ENCODE results near the gene GKN2.

Gene GKN2

DNA sequence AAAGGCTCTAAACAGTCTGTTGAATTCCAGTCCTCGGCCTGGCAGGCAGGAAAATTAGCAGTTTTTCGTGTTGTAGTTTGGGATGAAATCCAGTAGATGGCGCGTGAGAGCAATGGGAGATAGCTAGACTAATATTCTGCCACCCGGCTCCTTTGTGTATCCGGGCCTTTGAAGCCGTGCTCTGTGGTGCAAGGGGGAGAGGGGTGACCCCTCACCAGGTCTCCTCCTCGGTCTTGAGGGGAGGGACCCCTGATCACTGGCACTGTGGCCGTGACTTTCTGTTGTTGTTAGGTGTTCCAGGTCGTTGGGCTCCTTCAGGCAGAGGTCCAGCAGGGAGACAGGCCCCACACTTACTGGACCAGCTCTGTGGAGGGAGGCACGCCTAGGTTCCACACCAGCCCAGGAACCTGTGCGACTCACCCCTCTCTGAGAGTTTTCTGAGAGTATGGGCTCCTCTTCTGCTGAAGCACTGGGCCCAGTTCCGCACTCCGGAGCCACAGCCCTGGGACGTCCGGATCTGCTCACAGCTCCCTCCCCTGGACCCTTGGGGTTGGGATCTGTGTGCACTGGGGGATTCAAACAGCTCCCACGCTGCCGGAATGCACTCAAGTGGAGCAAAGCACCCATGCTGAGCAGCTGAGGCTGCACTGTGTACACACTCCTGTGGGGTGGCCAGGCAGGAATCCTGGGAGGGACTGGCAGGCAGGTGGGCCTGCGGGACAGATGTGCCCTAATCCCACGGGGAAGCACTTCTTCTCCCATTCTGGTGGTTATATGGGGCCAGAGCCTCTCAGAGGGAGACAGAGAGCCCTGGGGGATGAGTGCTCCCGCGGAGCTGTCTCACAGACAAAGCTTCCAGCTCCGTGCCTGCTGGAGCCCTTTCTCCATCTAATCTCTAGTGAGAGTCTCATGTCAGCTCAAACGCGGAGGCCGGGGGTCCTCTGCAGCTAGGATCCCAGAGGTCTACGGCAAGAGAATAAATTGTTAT is 8.8 kb downstream of the GKN2 start:
- Mint-ChIP-seq H3K27ac (no peak overlapping the region), H3K4me1 (no peaks in the 10 kb centered on the region), H3K9me3 (no peaks in the 10 kb centered on the region), H3K36me3 (no peaks in the 10 kb centered on the region), H3K4me3 (no peak overlapping the region), H3K27me3 (peaks cover 45% of the 10 kb centered on the region)
- DNase-seq: peak; percentile 59
- CTCF ChIA-PET: interaction anchor here (0.7 to 4.2 kb wide), 24 partner anchors 9 to 480 kb away, joined by 3 to 31 read pairs (median 4); no protein-coding TSS in a partner anchor

GRCh38 chr2:68942827-68943226 is 9.9 kb downstream of the GKN2 start:
- H3K36me3 Mint-ChIP-seq: no peaks in the 10 kb centered on the region
- CTCF ChIA-PET: interaction anchor here (0.7 to 4.2 kb wide), 22 partner anchors 8 to 479 kb away, joined by 3 to 31 read pairs (median 4); no protein-coding TSS in a partner anchor
- no peak for DNase-seq
- no peak overlapping the region for H3K27ac Mint-ChIP-seq
- H3K4me1 Mint-ChIP-seq: no peaks in the 10 kb centered on the region
- H3K4me3 Mint-ChIP-seq: no peak overlapping the region
- H3K9me3 Mint-ChIP-seq: no peaks in the 10 kb centered on the region
- peaks cover 41% of the 10 kb centered on the region for H3K27me3 Mint-ChIP-seq

- CTCF ChIA-PET: interaction anchor here (4.2 kb wide), 1 partner anchor 14 kb away, joined by 31 read pairs; no protein-coding TSS in a partner anchor
- peaks cover 58% of the 10 kb centered on the region for H3K27me3 Mint-ChIP-seq
Measured at GRCh38 chr2:68940369-68940768, 12.3 kb downstream of the GKN2 start.

GRCh38 chr2:68939962-68940361 is 12.7 kb downstream of the GKN2 start:
- Mint-ChIP-seq H3K27ac (no peak overlapping the region), H3K27me3 (peaks cover 62% of the 10 kb centered on the region), H3K4me3 (no peak overlapping the region), H3K36me3 (no peaks in the 10 kb centered on the region), H3K9me3 (no peaks in the 10 kb centered on the region), H3K4me1 (no peaks in the 10 kb centered on the region)
- CTCF ChIA-PET: no interaction called here
- no peak for DNase-seq

More at GRCh38 chr2:68940369-68940768, 12.3 kb downstream of the GKN2 start:
- H3K9me3 Mint-ChIP-seq: no peaks in the 10 kb centered on the region
- no peaks in the 10 kb centered on the region for H3K4me1 Mint-ChIP-seq
- no peak for DNase-seq
- no peaks in the 10 kb centered on the region for H3K36me3 Mint-ChIP-seq
- H3K27ac Mint-ChIP-seq: no peak overlapping the region
- H3K4me3 Mint-ChIP-seq: no peak overlapping the region

DNA sequence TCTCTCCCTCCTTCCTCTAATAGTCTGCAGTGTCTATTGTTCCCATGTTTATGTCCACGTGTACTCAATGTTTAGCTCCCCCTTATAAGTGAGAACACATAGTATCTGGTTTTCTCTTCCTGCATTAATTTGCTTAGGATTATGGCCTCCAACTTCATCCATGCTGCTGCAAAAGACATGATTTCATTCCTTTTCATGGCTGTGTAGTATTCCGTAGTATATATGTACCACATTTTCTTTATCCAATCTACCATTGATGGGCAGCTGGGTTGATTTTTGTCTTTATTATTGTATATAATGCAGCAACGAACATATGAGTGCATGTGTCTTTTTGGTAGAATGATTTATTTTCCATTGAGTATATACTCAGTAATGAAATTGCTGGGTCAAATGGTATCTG is 13.8 kb downstream of the GKN2 start:
- H3K9me3 Mint-ChIP-seq: no peaks in the 10 kb centered on the region
- H3K4me3 Mint-ChIP-seq: no peak overlapping the region
- H3K27ac Mint-ChIP-seq: no peak overlapping the region
- no peak for DNase-seq
- CTCF ChIA-PET: interaction anchor here (1.0 kb wide), 1 partner anchor 13 kb away, joined by 3 read pairs; no protein-coding TSS in a partner anchor
- H3K4me1 Mint-ChIP-seq: no peaks in the 10 kb centered on the region
- H3K27me3 Mint-ChIP-seq: peaks cover 58% of the 10 kb centered on the region
- H3K36me3 Mint-ChIP-seq: no peaks in the 10 kb centered on the region

DNA sequence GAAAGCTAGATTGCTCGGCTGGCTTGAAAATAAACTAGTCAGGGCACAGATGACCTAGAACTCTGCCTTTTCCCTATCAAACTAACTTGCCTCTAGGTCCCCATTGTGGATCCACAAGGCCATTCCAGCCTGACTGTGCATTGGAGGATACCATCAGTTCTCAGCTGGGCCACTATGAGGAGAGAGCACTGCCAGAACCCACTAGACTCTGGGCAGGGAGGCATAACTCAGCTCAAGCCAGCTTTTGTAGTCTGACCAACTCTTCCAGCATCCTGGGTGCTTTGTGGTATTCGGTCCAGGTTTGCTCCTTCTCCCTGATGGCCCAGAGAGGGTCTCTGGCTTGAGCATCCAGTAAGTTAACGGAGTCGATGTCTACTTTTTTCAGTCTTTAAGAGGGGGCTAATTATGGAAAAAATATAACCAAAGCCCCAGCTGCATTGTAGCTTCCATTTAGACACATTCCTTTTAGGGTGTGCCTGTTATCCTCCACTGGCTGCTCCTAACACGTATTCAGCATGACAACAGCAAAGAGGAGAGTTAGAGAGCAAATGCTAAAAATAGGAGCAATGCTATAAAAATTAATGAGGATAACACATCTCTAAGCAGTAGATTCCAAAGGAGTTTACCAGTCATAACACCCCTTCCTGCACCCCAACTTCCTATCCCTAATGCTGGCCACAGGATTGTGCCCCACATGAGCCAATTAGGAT is 15.2 kb downstream of the GKN2 start:
- H3K4me1 Mint-ChIP-seq: no peaks in the 10 kb centered on the region
- no peak overlapping the region for H3K4me3 Mint-ChIP-seq
- peaks cover 50% of the 10 kb centered on the region for H3K27me3 Mint-ChIP-seq
- H3K27ac Mint-ChIP-seq: no peak overlapping the region
- DNase-seq: no peak
- no peaks in the 10 kb centered on the region for H3K36me3 Mint-ChIP-seq
- H3K9me3 Mint-ChIP-seq: no peaks in the 10 kb centered on the region
- CTCF ChIA-PET: interaction anchor here (0.6 to 4.0 kb wide), 3 partner anchors 12 to 147 kb away, joined by 3 to 18 read pairs (median 4); no protein-coding TSS in a partner anchor

DNA sequence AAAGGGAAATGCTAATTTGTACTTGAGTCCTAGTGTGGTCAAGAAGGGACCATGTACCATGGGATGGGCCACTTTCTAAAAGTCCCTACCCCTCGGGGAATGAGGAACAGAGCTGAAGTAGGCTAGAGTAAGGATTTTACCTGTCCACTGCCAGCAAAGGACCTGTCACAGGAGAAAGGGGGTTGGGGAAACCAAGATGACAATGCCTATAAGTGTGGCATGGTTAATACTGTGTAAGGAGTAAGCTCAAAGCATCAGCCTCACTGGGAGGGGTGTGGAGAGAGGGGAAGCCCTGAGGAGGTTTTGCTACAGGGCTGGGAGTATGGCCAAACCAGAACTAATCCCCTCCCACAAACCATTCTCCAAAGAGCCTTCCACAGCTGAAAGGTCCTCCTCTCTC is 15.8 kb downstream of the GKN2 start:
- CTCF ChIA-PET: interaction anchor here (4.0 kb wide), 1 partner anchor 11 kb away, joined by 18 read pairs; no protein-coding TSS in a partner anchor
- H3K36me3 Mint-ChIP-seq: no peaks in the 10 kb centered on the region
- DNase-seq: no peak
- H3K4me1 Mint-ChIP-seq: no peaks in the 10 kb centered on the region
- peaks cover 51% of the 10 kb centered on the region for H3K27me3 Mint-ChIP-seq
- no peaks in the 10 kb centered on the region for H3K9me3 Mint-ChIP-seq
- no peak overlapping the region for H3K4me3 Mint-ChIP-seq
- no peak overlapping the region for H3K27ac Mint-ChIP-seq

- CTCF ChIA-PET: interaction anchor here (4.0 kb wide), 1 partner anchor 11 kb away, joined by 18 read pairs; no protein-coding TSS in a partner anchor
Measured at GRCh38 chr2:68936427-68936826, 16.3 kb downstream of the GKN2 start.

GRCh38 chr2:68935471-68935870 is 17.2 kb downstream of the GKN2 start:
- Mint-ChIP-seq H3K36me3 (no peaks in the 10 kb centered on the region), H3K4me3 (no peak overlapping the region), H3K9me3 (no peaks in the 10 kb centered on the region), H3K27me3 (peaks cover 46% of the 10 kb centered on the region), H3K27ac (no peak overlapping the region), H3K4me1 (no peaks in the 10 kb centered on the region)
- DNase-seq: no peak
- CTCF ChIA-PET: interaction anchor here (0.7 to 4.0 kb wide), 4 partner anchors 8 to 472 kb away, joined by 3 to 18 read pairs (median 5); no protein-coding TSS in a partner anchor

More at GRCh38 chr2:68936427-68936826, 16.3 kb downstream of the GKN2 start:
- Mint-ChIP-seq H3K9me3 (no peaks in the 10 kb centered on the region), H3K4me3 (no peak overlapping the region), H3K27ac (no peak overlapping the region), H3K27me3 (peaks cover 49% of the 10 kb centered on the region), H3K4me1 (no peaks in the 10 kb centered on the region), H3K36me3 (no peaks in the 10 kb centered on the region)
- DNase-seq: no peak

- H3K4me3 Mint-ChIP-seq: no peak overlapping the region
- DNase-seq: no peak
- no peak overlapping the region for H3K27ac Mint-ChIP-seq
- CTCF ChIA-PET: interaction anchor here (0.9 to 4.0 kb wide), 3 partner anchors 8 to 96 kb away, joined by 3 to 18 read pairs (median 4); no protein-coding TSS in a partner anchor
- H3K9me3 Mint-ChIP-seq: no peaks in the 10 kb centered on the region
- no peaks in the 10 kb centered on the region for H3K36me3 Mint-ChIP-seq
- no peaks in the 10 kb centered on the region for H3K4me1 Mint-ChIP-seq
- H3K27me3 Mint-ChIP-seq: peaks cover 36% of the 10 kb centered on the region
Measured at GRCh38 chr2:68934021-68934420, 18.7 kb downstream of the GKN2 start.

GRCh38 chr2:68932402-68932801 is 20.3 kb downstream of the GKN2 start:
- Mint-ChIP-seq H3K27ac (no peak overlapping the region), H3K36me3 (no peaks in the 10 kb centered on the region), H3K4me3 (no peak overlapping the region), H3K9me3 (no peaks in the 10 kb centered on the region), H3K27me3 (peaks cover 47% of the 10 kb centered on the region), H3K4me1 (no peaks in the 10 kb centered on the region)
- no peak for DNase-seq
- CTCF ChIA-PET: interaction anchor here (1.2 to 1.4 kb wide), 2 partner anchors 11 to 224 kb away, joined by 3 to 6 read pairs; no protein-coding TSS in a partner anchor

DNA sequence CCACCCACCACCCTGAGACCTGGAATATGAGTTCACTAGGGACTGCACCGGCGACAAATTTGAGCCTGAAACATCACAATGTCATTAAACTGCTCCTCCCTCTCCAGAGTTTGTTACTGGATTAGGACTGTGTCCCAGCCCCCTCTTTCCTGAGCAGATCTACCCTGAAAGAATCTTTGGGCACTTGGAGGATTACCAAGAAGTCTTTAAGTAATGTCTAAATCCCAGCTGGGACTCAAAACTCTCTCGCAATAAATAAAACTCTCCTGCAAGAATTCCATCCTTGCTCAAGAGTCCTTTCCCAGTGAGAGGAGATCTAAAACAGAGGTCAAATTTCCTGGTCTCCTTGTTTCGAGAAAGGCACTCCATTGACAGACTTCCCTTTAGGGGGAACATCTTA is 20.9 kb downstream of the GKN2 start:
- DNase-seq: no peak
- Mint-ChIP-seq H3K27ac (no peak overlapping the region), H3K36me3 (no peaks in the 10 kb centered on the region), H3K4me1 (no peaks in the 10 kb centered on the region), H3K27me3 (peaks cover 45% of the 10 kb centered on the region), H3K9me3 (no peaks in the 10 kb centered on the region), H3K4me3 (no peak overlapping the region)
- CTCF ChIA-PET: interaction anchor here (1.2 to 1.4 kb wide), 2 partner anchors 11 to 223 kb away, joined by 3 to 6 read pairs; no protein-coding TSS in a partner anchor

DNA sequence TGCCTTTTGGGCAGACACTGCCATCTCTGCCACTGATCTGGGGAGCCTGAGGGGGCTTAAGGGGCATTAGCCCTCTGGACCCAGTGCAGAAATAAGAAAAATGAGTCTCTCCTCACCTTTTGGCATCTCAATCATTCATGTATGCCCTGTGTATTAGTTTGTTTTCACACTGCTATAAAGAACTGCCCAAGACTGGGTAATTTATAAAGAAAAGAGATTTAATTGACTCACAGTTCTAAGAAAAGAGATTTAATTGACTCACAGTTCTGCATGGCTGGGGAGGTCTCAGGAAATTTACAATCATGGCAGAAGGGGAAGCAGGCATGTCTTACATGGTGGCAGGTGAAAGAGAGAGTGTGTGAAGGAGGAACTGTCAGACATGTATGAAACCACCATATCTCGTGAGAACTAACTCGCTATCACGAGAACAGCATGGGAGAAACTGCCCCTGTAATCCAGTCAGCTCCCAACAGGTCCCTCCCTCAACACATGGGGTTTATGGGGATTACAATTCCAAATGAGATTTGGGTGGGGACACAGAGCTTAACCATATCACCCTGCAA is 21.5 kb downstream of the GKN2 start:
- no peak for DNase-seq
- CTCF ChIA-PET: interaction anchor here (0.7 to 1.4 kb wide), 2 partner anchors 222 to 444 kb away, joined by 3 read pairs; no protein-coding TSS in a partner anchor
- Mint-ChIP-seq H3K36me3 (no peaks in the 10 kb centered on the region), H3K4me1 (no peaks in the 10 kb centered on the region), H3K27me3 (peaks cover 45% of the 10 kb centered on the region), H3K9me3 (no peaks in the 10 kb centered on the region), H3K27ac (no peak overlapping the region), H3K4me3 (no peak overlapping the region)
